NCI-H2029 treated with DMSO at 0.1 percent for 48 hours (cell line): ENCODE data around the gene KIAA1217.

Experiments
- DNase-seq: peaks from one replicate; lab custom pipeline; 2025; lab: John Stamatoyannopoulos, UW

KIAA1217 gene

GRCh38 chr10:24207781-24208611 lies 942 bp upstream of the KIAA1217 start:
- DNase-seq = peak; percentile 76

DNA sequence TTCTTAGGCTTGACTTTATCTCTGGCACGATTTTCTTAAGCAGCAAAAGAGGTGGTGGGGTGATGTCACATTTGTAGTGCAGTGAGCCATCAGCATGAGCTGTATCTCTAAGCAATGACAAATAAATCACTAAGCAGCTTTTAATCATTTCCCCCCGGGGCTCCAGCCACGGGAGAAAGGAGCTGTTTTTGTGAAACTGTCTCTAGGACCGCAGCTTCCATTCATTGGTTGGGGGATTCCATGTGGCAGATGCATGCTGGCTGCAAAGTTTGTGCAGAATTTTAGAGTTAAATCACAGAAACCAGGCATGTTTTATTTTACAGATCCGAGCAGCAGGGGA lies 464 bp downstream of the KIAA1217 start:
- DNase-seq = no peak

GRCh38 chr10:24209946-24210491 lies 1.1 kb downstream of the KIAA1217 start:
- DNase-seq = no peak

- no peak for DNase-seq
These were observed 1.6 kb downstream of the KIAA1217 start for GRCh38 chr10:24210501-24210900.

DNA sequence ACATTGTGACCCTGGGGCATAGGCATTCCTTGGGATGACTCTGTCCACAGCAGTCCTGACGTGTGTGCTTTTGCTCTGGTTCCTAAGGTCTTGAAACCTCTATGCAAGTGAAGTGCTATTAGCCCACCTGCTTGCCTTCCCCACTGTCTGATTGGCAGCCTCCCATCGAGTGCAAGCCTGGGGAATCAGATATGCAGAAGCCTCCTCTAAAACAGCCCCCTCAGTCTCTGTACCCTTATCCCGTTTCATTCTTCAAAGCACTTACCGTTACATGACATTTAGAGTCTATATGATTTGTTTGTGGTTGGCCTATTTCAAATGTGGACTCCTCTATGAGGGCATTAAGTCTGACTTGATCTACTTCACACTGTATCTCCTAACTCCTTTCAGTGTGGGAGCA lies 4.3 kb downstream of the KIAA1217 start:
- DNase-seq = no peak

DNA sequence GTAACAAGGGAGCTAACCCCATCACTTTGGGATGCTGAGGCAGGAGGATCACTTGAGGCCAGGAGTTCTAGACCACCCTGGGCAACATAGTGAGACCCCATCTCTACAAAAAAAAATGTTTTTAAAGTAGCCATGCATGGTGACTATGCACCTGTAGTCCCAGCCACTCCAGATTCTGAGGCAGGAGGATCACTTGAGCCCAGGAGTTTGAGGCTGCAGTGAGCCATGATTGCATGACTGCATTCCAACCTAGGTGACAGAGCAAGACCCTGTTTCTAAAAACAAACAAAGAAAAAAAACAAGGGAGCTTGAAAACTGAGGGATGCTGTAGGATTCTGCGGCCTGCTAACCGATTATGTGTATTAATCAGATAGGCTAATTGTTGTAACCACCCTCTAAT lies 4.9 kb downstream of the KIAA1217 start:
- DNase-seq = no peak

- DNase-seq = no peak
These were observed 5.8 kb downstream of the KIAA1217 start for GRCh38 chr10:24214762-24215161.

DNA sequence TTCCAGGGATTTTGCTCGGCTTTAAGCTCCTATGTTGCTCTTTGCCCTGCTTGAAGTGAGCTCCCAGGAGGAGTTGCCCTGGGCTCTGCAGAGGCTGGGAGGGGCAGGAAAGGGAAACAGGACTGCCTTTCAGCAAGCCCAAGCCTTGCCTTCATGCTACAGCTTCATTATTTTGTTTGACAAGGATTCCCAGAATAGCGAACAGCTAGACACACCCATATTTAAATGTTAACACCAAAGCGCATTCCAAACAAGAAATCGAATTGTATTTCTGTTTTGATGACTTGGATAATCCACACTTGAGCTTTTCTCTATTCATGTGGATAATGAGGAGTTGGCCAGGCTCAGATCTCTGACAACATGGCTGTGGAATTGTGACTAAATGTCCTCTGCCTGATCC lies 6.3 kb downstream of the KIAA1217 start:
- no peak for DNase-seq

GRCh38 chr10:24215603-24216002 lies 6.7 kb downstream of the KIAA1217 start:
- peak; percentile 74 for DNase-seq

GRCh38 chr10:24219963-24220362 lies 11.0 kb downstream of the KIAA1217 start:
- no peak for DNase-seq

- DNase-seq = no peak
These were observed 14.4 kb downstream of the KIAA1217 start for GRCh38 chr10:24223341-24223740.

DNA sequence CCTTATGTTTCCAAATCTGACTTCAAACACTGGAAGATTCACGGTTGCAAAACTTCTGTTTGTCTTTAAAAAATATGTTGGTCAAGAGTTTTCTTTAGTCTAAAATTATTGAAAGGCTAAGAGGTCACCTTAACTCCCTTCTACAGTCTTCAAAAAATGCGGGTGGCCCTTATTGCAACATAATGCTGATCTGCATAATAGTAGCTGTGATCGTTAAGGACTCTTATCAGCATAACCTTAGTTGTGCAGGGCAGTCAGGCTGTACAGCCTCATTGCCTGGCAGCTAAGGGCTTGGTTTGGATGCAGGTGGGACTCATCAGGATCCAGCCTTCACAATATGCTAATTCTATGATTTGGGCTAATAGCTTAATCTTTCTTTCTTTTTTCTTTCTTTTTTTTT lies 15.0 kb downstream of the KIAA1217 start:
- DNase-seq = no peak

GRCh38 chr10:24228642-24229041 lies 19.7 kb downstream of the KIAA1217 start:
- DNase-seq = no peak

DNA sequence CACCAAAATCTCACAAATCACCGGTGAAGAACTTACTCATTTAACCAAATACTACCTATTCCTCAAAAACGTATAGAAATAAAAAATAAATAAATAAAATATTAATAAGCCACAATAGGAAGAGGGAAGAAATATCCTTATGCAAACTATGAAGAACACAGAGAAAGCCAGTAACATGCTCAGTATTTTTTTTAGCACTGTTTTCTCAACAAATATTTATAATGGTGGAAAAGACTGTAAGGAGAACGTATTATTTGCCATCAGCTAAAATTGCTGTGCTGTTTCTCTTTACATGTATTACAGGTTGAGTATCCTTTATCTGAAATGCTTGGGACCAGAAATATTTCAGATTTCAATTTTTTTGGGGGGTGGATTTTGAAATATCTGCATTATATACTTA lies 21.0 kb downstream of the KIAA1217 start:
- no peak for DNase-seq

GRCh38 chr10:24231200-24231599 lies 22.3 kb downstream of the KIAA1217 start:
- no peak for DNase-seq

DNA sequence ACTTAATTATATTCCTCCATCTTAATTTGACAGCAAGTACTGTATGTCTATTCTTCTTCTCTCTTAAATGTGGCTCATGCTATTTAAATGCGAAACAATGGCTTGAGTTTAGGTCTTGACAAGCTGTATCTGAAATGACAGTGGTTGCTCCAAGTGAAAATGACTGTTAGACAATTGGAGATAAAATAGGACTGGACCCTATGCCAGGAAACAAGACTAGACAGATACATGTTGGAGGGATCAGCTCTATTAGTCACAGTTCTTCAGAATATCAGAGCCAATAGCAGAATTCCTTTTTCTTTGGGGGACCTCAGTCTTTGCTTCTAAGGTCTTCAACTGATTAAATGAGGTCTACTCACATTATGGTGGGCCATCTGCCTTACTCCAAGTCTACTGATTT lies 25.8 kb downstream of the KIAA1217 start:
- no peak for DNase-seq

DNA sequence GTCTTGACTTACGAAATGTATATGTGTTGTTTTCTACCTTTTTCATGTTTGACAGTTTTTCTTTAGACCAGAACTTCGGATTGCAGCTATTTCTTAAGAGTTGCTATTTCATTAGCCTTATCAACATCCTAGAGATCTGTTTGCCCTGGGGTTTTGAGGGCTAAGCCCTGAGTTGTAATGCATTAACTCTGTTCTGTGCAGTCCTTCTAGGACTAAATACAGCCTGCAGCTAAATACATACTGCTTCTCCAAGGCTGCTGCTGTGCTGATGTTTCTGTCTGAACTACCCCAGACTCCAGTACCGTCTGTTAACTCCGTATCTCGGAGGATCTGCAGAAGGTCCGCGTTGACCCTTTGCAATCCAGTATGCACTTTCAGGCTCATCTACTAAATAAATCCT lies 26.5 kb downstream of the KIAA1217 start:
- no peak for DNase-seq

GRCh38 chr10:24237801-24238395 lies 29.0 kb downstream of the KIAA1217 start:
- no peak for DNase-seq

DNA sequence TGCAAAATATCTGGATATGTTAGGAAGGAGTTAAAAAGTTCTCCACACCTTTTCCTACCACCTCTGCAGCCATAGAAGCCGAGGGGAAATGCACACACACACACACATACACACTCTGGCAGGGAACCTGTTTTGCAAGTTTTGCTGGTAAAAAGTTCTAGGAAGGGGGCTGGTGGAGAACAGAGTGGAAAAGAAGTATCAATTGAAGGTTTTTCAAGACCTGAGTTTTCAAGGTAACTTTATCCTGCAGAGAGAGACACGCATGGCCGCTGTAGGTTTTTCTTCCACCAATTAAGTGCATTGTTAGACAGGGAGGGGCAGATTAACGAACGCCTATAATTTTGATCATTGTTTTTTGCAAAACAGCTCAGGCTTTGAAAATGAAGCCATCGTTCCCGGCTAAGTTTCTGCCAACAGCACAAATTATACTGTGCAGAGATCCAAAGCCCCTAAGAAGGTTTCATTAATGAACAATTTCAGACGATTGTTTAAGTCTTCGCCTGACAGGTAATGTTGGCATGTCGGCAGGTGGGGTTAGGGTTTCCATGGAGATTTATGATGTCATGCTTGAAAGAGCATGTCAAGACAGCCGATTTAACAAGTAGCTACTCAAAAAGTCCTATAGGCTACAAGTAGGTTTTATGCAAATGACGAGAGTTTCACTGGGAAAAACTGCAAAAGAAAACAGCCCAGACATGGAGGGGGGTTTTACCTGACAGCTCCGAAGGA lies 29.7 kb downstream of the KIAA1217 start:
- no peak for DNase-seq

DNA sequence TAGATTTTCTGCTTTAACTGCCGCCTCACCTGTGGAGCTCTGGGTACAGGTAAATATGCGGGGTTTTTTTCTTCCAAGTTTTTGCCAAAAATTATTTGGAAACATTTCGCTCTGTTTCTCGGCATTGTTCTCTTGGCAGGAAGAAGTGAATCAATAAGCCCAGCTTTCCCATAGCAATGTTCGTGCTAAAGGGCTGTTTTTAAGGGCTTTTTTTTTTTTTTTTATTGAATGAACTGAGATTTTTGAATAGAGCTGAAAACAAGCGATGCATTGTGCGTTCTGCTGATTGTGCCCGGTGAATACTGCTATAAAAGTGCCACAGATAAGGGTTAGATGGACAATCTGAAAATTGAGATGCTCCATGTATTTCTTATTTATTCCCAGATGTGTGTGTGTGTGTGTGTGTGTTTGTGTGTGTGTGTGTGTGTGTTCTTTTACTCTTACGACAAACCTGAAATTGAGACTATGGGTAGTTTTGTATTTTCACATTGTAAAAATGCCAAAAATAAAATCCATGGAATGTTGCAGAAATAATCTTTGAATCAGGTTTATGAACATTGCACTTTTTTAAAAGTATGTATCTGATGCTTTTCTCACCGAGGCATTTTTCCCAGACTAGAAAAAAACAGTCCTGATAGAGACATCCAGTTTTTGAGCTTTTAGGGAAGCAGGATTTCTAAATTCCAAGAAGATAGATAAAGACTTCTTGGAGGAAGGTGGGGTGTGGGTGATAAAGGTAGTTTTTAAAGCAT lies 30.5 kb downstream of the KIAA1217 start:
- no peak for DNase-seq

GRCh38 chr10:24240041-24240751 lies 31.3 kb downstream of the KIAA1217 start:
- no peak for DNase-seq
